Adrenal gland (tissue), 12 donors: Measurements from ENCODE around the gene NFE2L2. TPM values are rescaled to one million over a fixed set of nuclear protein-coding genes. Genes with fewer than 3 reads are reported as not detected.
"Not testable (repeated sequence)": the region's sequence is repeated elsewhere in the genome, so short reads cannot be mapped to it uniquely, and the experiment has no call there.

Experiments used
- DNase-seq, 7 donors: peaks; one replicate each; pipeline ENCODE4 v3.0.0-alpha.2; 2019 to 2020
- H3K27ac ChIP-seq, 5 donors: fragments of 200-600 bp; sonication (generic) in 4 of 5; 1 replicate in 3 of 5; 2 replicates in 2 of 5; pipeline versions ENCODE4 v1.5.1 to v1.8.0; 2016 to 2020; ENCODE audit warnings: mild to moderate bottlenecking in 1 of 5
- H3K27me3 ChIP-seq: fragments of 200-600 bp; 2 replicates; pipeline ENCODE4 v1.8.0; 2021
- H3K36me3 ChIP-seq, 2 donors: fragments of 200-600 bp; replicated peaks in 1 of 2; 1 replicate in 1 of 2; 2 replicates in 1 of 2; pipeline versions ENCODE4 v1.5.1 to v1.8.0; 2018 to 2022
- H3K4me1 ChIP-seq, 2 donors: fragments of 200-600 bp; replicated peaks in 1 of 2; 1 replicate in 1 of 2; 2 replicates in 1 of 2; pipeline versions ENCODE4 v1.5.1 to v1.8.0; 2018 to 2021
- H3K4me3 ChIP-seq, 4 donors: fragments of 200-600 bp; sonication (generic) in 3 of 4; one replicate each; pipeline ENCODE4 v1.5.1; 2016 to 2018
- H3K9me3 ChIP-seq, 3 donors: fragments of 200-600 bp; sonication (generic) in 1 of 3; replicated peaks in 1 of 3; 1 replicate in 2 of 3; 2 replicates in 1 of 3; pipeline versions ENCODE4 v1.5.1 to v1.8.0; 2016 to 2021
- CTCF ChIP-seq, 6 experiments: fragments of 450-650 bp in 4 of 6; fragments of 200-600 bp in 2 of 6; sonication (generic) in 1 of 6; IDR thresholded peaks; 1 replicate in 5 of 6; 2 replicates in 1 of 6; pipeline versions ENCODE4 v1.5.1 to v1.8.0; 2016 to 2021; ENCODE audit warnings: antibody characterized with exemption in 6 of 6, mild to moderate bottlenecking in 2 of 6, moderate library complexity in 1 of 6
- POLR2A ChIP-seq, 2 donors: fragments of 450-650 bp; IDR thresholded peaks; one replicate each; pipeline ENCODE4 v1.6.1; 2017; ENCODE audit warnings: antibody characterized with exemption in 2 of 2, mild to moderate bottlenecking in 2 of 2, moderate library complexity in 1 of 2
- WGBS, 4 donors: extraction: QIAGEN DNeasy Blood & Tissue Kit in 2 of 4; methylation state at CpG; one replicate each; pipeline versions ENCODE4 v1.1.5 to v1.1.7; 2013 to 2017; 5-methylcytosine and 5-hydroxymethylcytosine counted together
- intact Hi-C, 2 donors: fragments of 100-400 bp; cut with DNase I; formaldehyde crosslinking; loops; one replicate each; pipeline versions ENCODE4 v1.14.1 to v1.15.0; 2022 to 2023
- polyA plus RNA-seq, 3 donors: library from polyadenylated mRNA; stranded (reverse); fragments of 200-250 nt in 2 of 3; fragments of 350-450 nt in 1 of 3; fragmentation: Illumina TruSeq in 1 of 3; extraction: RNeasy Lipid Tissue Mini Kit (QIAGEN cat#74804) in 1 of 3; gene quantifications; one replicate each; pipeline ENCODE4 v1.2.3, GENCODE V29; 2013 to 2014
- total RNA-seq, 9 donors: library from RNA; depleted of rRNA in 4 of 9; stranded (reverse); fragments of >200 nt in 4 of 9; fragments of 120-200 nt in 1 of 9; fragmentation: NEBNext Ultra II Directional in 1 of 9; extraction: Animal tissue kit (Norgen Biotek cat#: 25700) in 1 of 9; gene quantifications; one replicate each; pipeline versions ENCODE4 v1.1.0 to v1.2.4, GENCODE V29; 2013 to 2023
- donor health status: healthy with polysubstance abuse.
- donor health status: Bipolar disorder and iron deficiency.
- donor health status: DM: yes; HTN: yes; CAD: no.
- donor health status: DM: no; HTN: no; CAD: no.
- donor health status: DM: no; HTN: no; CAD: no.
- donor health status: DM: yes; HTN: yes; CAD: no.

The NFE2L2 gene
- total and polyA plus RNA-seq, 12 donors, result 41.1 to 119 (median 80.4) TPM

GRCh38 chr2:177268901-177269300, 4.4 kb upstream of the NFE2L2 start:
- Histone ChIP-seq H3K36me3 (no peaks in the 10 kb centered on the region), H3K27ac (no peak overlapping the region), H3K9me3 (no peaks in the 10 kb centered on the region), H3K4me3 (no peak overlapping the region), H3K4me1 (peaks cover 12 to 15% of the 10 kb centered on the region in 2 donors), H3K27me3 (no peaks in the 10 kb centered on the region)
- no peak for TF ChIP-seq POLR2A (IDR thresholded peaks at IDR 0.05)
- TF ChIP-seq CTCF (IDR thresholded peaks at IDR 0.05), result no peak
- WGBS, 4 donors, result 94 to 96% (median 95%) methylated on average over 7 of the region's 7 CpGs
- intact Hi-C loops, result loop anchor here in 1 of 2 donors (10.0 kb wide), 2 partner anchors 56 to 104 kb away; no protein-coding TSS in a partner anchor
- no peak for DNase-seq

GRCh38 chr2:177268187-177268871, 3.8 kb upstream of the NFE2L2 start:
- peaks cover 12 to 15% of the 10 kb centered on the region in 2 donors for H3K4me1 ChIP-seq
- H3K27ac ChIP-seq, result no peak overlapping the region
- DNase-seq, result no peak
- TF ChIP-seq CTCF (IDR thresholded peaks at IDR 0.05) (no peak), POLR2A (IDR thresholded peaks at IDR 0.05) (no peak)
- 79 to 90% (median 86%) methylated on average over 8 of the region's 8 CpGs for WGBS, 4 donors
- no peak overlapping the region for H3K4me3 ChIP-seq
- intact Hi-C loops, result loop anchor here in 1 of 2 donors (10.0 kb wide), 2 partner anchors 56 to 104 kb away; no protein-coding TSS in a partner anchor
- H3K9me3 ChIP-seq, result no peaks in the 10 kb centered on the region
- H3K36me3 ChIP-seq, result no peaks in the 10 kb centered on the region
- H3K27me3 ChIP-seq, result no peaks in the 10 kb centered on the region

GRCh38 chr2:177266955-177267354, 2.4 kb upstream of the NFE2L2 start:
- intact Hi-C loops, result loop anchor here in 1 of 2 donors (10.0 kb wide), 2 partner anchors 58 to 102 kb away; no protein-coding TSS in a partner anchor
- not testable (repeated sequence) for H3K27ac ChIP-seq, DNase-seq

GRCh38 chr2:177265824-177266817, 1.6 kb upstream of the NFE2L2 start:
- intact Hi-C loops, result loop anchor here in 1 of 2 donors (10.0 kb wide), 2 partner anchors 59 to 101 kb away; no protein-coding TSS in a partner anchor
- H3K36me3 ChIP-seq, result no peaks in the 10 kb centered on the region
- peak overlapping the region in 1 of 4 donors; percentile 96 for H3K4me3 ChIP-seq
- no peak for DNase-seq
- 16 to 31% (median 18%) methylated on average over 4 of the region's 4 CpGs for WGBS, 4 donors
- peak overlapping the region; percentile 98 to 100 (median 99) for H3K27ac ChIP-seq
- TF ChIP-seq CTCF (IDR thresholded peaks at IDR 0.05) (no peak), POLR2A (IDR thresholded peaks at IDR 0.05) (no peak)
- H3K27me3 ChIP-seq, result no peaks in the 10 kb centered on the region
- peaks cover 12 to 23% of the 10 kb centered on the region in 2 donors for H3K4me1 ChIP-seq
- H3K9me3 ChIP-seq, result no peaks in the 10 kb centered on the region

More at GRCh38 chr2:177266955-177267354, 2.4 kb upstream of the NFE2L2 start:
- not testable (repeated sequence) for H3K9me3 ChIP-seq, H3K4me3 ChIP-seq, H3K36me3 ChIP-seq, H3K27me3 ChIP-seq
- 90 to 96% (median 93%) methylated on average over 8 of the region's 8 CpGs for WGBS, 4 donors
- peaks cover 12 to 15% of the 10 kb centered on the region in 2 donors for H3K4me1 ChIP-seq
